HL-60 (cell line): ENCODE measurements around the gene AGBL4.

Experiments used
- DNase-seq, 2 experiments: peaks; one replicate each; pipeline ENCODE4 v3.0.0-alpha.2; 2010 to 2020; ENCODE audit warnings: low read depth in 1 of 2, low spot score in 1 of 2
- H3K27ac ChIP-seq: fragments of 250-450 bp; sonication (Bioruptor Pico); replicated peaks from 2 replicates; pipeline ENCODE4 v1.5.1; 2020; ENCODE audit warnings: mild to moderate bottlenecking, moderate library complexity
- H3K27me3 ChIP-seq: fragments of 250-450 bp; sonication (Bioruptor Pico); 2 replicates; pipeline ENCODE4 v1.5.1; 2021; ENCODE audit warnings: mild to moderate bottlenecking, moderate library complexity; ENCODE audit not compliant: insufficient read depth, poor library complexity, severe bottlenecking
- H3K4me3 ChIP-seq: replicated peaks from 2 replicates; pipeline ENCODE4 v1.5.1; 2011; ENCODE audit warnings: mild to moderate bottlenecking, control low read depth, low read length; ENCODE audit not compliant: insufficient read depth
- GABPA ChIP-seq: IDR thresholded peaks from 2 replicates; pipeline ENCODE4 v1.6.1; 2012; ENCODE audit warnings: low read depth
- POLR2AphosphoS5 ChIP-seq: IDR thresholded peaks from 2 replicates; pipeline ENCODE4 v1.6.1; 2012; ENCODE audit warnings: low read depth
- REST ChIP-seq: IDR thresholded peaks from 2 replicates; pipeline ENCODE4 v1.6.1; 2012; ENCODE audit warnings: low read depth; ENCODE audit not compliant: insufficient replicate concordance
- SPI1 ChIP-seq: IDR thresholded peaks from 2 replicates; pipeline ENCODE4 v1.6.1; 2012; ENCODE audit warnings: low read depth, mild to moderate bottlenecking, borderline replicate concordance
- TF ChIP-seq, protein P1 (sequence below): IDR thresholded peaks from one replicate; pipeline ENCODE4 v1.5.1; 2011; ENCODE audit warnings: low read length, control low read depth, inconsistent platforms; ENCODE audit not compliant: insufficient read depth

AGBL4 gene

GRCh38 chr1:48556186-48556850 is 1467.4 kb downstream of the AGBL4 start:
- H3K4me3 ChIP-seq: no peak overlapping the region
- TF ChIP-seq GABPA (no peak), POLR2AphosphoS5 (no peak), SPI1 (no peak), REST (no peak)
- TF ChIP-seq, protein P1, sequence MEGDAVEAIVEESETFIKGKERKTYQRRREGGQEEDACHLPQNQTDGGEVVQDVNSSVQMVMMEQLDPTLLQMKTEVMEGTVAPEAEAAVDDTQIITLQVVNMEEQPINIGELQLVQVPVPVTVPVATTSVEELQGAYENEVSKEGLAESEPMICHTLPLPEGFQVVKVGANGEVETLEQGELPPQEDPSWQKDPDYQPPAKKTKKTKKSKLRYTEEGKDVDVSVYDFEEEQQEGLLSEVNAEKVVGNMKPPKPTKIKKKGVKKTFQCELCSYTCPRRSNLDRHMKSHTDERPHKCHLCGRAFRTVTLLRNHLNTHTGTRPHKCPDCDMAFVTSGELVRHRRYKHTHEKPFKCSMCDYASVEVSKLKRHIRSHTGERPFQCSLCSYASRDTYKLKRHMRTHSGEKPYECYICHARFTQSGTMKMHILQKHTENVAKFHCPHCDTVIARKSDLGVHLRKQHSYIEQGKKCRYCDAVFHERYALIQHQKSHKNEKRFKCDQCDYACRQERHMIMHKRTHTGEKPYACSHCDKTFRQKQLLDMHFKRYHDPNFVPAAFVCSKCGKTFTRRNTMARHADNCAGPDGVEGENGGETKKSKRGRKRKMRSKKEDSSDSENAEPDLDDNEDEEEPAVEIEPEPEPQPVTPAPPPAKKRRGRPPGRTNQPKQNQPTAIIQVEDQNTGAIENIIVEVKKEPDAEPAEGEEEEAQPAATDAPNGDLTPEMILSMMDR: no peak
- DNase-seq: no peak
- no peak overlapping the region for H3K27ac ChIP-seq
- no peaks in the 10 kb centered on the region for H3K27me3 ChIP-seq

DNA sequence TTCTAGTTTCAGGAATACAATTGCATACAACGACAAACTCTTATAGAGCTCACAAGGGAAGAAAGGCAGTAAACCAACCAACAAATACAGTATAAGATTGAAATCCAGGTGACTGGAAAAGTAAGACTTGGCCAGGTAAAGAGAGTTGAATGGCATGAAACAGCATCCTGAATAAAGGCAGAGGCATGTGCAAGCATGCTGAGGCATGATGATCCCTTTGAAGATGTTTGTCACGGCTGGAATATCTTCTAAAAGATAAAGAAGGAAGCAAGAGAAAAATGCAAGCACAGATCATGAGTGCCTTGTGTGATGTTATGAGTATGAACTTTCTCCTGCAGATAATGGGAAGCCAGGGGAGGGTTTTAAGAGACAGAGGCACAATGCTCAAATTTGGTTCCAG is 1468.5 kb downstream of the AGBL4 start:
- H3K4me3 ChIP-seq: no peak overlapping the region
- DNase-seq: no peak
- TF ChIP-seq POLR2AphosphoS5 (no peak), REST (no peak)
- TF ChIP-seq, protein P1: no peak
- no peaks in the 10 kb centered on the region for H3K27me3 ChIP-seq
- H3K27ac ChIP-seq: no peak overlapping the region

GRCh38 chr1:48552903-48553606 is 1470.7 kb downstream of the AGBL4 start:
- DNase-seq: no peak
- TF ChIP-seq GABPA: no peak
- TF ChIP-seq SPI1: no peak
- no peak for TF ChIP-seq POLR2AphosphoS5
- TF ChIP-seq, protein P1: no peak
- TF ChIP-seq REST: no peak
- no peaks in the 10 kb centered on the region for H3K27me3 ChIP-seq
- no peak overlapping the region for H3K27ac ChIP-seq
- no peak overlapping the region for H3K4me3 ChIP-seq
